Karpas-422 (cell line): ENCODE results near the gene CNOT4. TPM values are rescaled to one million over a fixed set of nuclear protein-coding genes. Genes with fewer than 3 reads are reported as not detected.

Experiments
- DNase-seq: peaks from one replicate; pipeline ENCODE4 v3.0.0-alpha.2; 2015
- H2AFZ ChIP-seq: fragments of 200-600 bp; sonication (generic); 2 replicates; pipeline ENCODE4 v1.6.1; 2014; ENCODE audit warnings: antibody characterized with exemption, low read length, mixed read lengths
- H3K27ac ChIP-seq: fragments of 200-600 bp; sonication (generic); 2 replicates; pipeline ENCODE4 v1.5.1; 2014; ENCODE audit warnings: mild to moderate bottlenecking, low read length, moderate library complexity
- H3K27me3 ChIP-seq: fragments of 200-600 bp; sonication (generic); 2 replicates; pipeline ENCODE4 v1.6.1; 2014; ENCODE audit warnings: low read length, mixed read lengths
- H3K36me3 ChIP-seq: fragments of 200-600 bp; sonication (generic); 2 replicates; pipeline ENCODE4 v1.6.1; 2014; ENCODE audit warnings: low read length, mixed read lengths; ENCODE audit not compliant: insufficient read depth
- H3K4me1 ChIP-seq: fragments of 200-600 bp; sonication (generic); 2 replicates; pipeline ENCODE4 v1.6.1; 2014; ENCODE audit warnings: mild to moderate bottlenecking, low read length, mixed read lengths
- H3K4me2 ChIP-seq: fragments of 200-600 bp; sonication (generic); 2 replicates; pipeline ENCODE4 v1.6.1; 2014; ENCODE audit warnings: low read length, low read depth, mild to moderate bottlenecking; ENCODE audit not compliant: poor library complexity, severe bottlenecking
- H3K4me3 ChIP-seq: fragments of 200-600 bp; sonication (generic); 2 replicates; pipeline ENCODE4 v1.5.1; 2014; ENCODE audit warnings: mild to moderate bottlenecking, antibody characterized with exemption, low read length, mixed read lengths
- H3K79me2 ChIP-seq: fragments of 200-600 bp; sonication (generic); 2 replicates; pipeline ENCODE4 v1.6.1; 2014; ENCODE audit warnings: mild to moderate bottlenecking, low read length, mixed read lengths
- H3K9ac ChIP-seq: fragments of 200-600 bp; sonication (generic); 2 replicates; pipeline ENCODE4 v1.6.0; 2014; ENCODE audit warnings: low read length
- H3K9me2 ChIP-seq: fragments of 200-600 bp; sonication (generic), shearing (Covaris generic); replicated peaks from 2 replicates; pipeline ENCODE4 v1.6.0; 2014; ENCODE audit warnings: mild to moderate bottlenecking, low read length, moderate library complexity; ENCODE audit not compliant: insufficient read depth
- H3K9me3 ChIP-seq: fragments of 300-700, 200-600 bp; sonication (generic); 2 replicates; pipeline ENCODE4 v1.6.1; 2014; ENCODE audit warnings: low read length, mixed read lengths
- H4K20me1 ChIP-seq: fragments of 200-600 bp; sonication (generic); 2 replicates; pipeline ENCODE4 v1.6.1; 2014; ENCODE audit warnings: mild to moderate bottlenecking, antibody characterized with exemption, low read length, low read depth; ENCODE audit not compliant: insufficient read depth
- total RNA-seq: library from RNA; depleted of rRNA; stranded (reverse); fragments of >200 nt; shearing (Covaris generic); gene quantifications from 2 replicates; pipeline ENCODE4 v1.2.3, GENCODE V29; 2014; ENCODE audit warnings: low replicate concordance

CNOT4 gene
- total RNA-seq, 1 experiment from 2014 or later: 25.9 TPM

- peaks cover 8% of the 10 kb centered on the region for H3K4me1 ChIP-seq
- no peaks in the 10 kb centered on the region for H3K27me3 ChIP-seq
- H3K27ac ChIP-seq: no peak overlapping the region
- no peak overlapping the region for H3K4me3 ChIP-seq
- no peak for DNase-seq
- no peak overlapping the region for H3K4me2 ChIP-seq
- H3K36me3 ChIP-seq: no peaks in the 10 kb centered on the region
- no peaks in the 10 kb centered on the region for H3K79me2 ChIP-seq
- no peaks in the 10 kb centered on the region for H3K9me2 ChIP-seq
- H3K9me3 ChIP-seq: no peaks in the 10 kb centered on the region
- H4K20me1 ChIP-seq: no peaks in the 10 kb centered on the region
- no peak overlapping the region for H3K9ac ChIP-seq
- no peak overlapping the region for H2AFZ ChIP-seq
Observed at GRCh38 chr7:135334830-135335543, 174.9 kb downstream of the CNOT4 start.

DNA sequence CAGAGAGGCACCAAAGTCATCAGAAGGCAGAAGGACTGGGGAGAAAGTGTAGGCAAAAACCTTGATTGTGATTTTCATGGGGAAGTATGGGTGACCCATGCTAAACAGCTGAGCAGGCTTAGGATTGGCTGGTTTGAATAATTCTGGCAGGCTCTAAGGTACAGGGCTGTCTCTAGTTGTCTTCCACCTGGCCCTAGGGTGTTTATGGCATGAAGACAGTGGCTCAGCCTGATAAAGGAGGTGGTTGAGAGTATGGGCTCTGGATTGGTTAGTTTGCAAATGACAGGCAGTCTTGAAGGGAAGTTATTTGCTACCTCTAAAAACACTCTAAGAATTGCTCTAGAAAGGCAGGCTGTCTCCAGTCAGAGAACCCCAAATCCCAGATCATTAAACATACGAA, 176.0 kb downstream of the CNOT4 start:
- Histone ChIP-seq H3K4me2 (no peak overlapping the region), H4K20me1 (no peaks in the 10 kb centered on the region), H3K36me3 (no peaks in the 10 kb centered on the region), H3K4me1 (peaks cover 8% of the 10 kb centered on the region), H3K27me3 (no peaks in the 10 kb centered on the region), H3K9ac (no peak overlapping the region), H2AFZ (no peak overlapping the region), H3K9me2 (no peaks in the 10 kb centered on the region), H3K27ac (no peak overlapping the region), H3K79me2 (no peaks in the 10 kb centered on the region), H3K9me3 (no peaks in the 10 kb centered on the region), H3K4me3 (no peak overlapping the region)
- no peak for DNase-seq

GRCh38 chr7:135333200-135333599, 176.7 kb downstream of the CNOT4 start:
- Histone ChIP-seq H3K4me1 (peaks cover 8% of the 10 kb centered on the region), H3K27ac (no peak overlapping the region), H3K9me3 (no peaks in the 10 kb centered on the region), H3K4me3 (no peak overlapping the region), H3K9ac (no peak overlapping the region), H3K4me2 (no peak overlapping the region), H3K27me3 (no peaks in the 10 kb centered on the region), H3K9me2 (no peaks in the 10 kb centered on the region), H4K20me1 (no peaks in the 10 kb centered on the region), H2AFZ (no peak overlapping the region), H3K36me3 (no peaks in the 10 kb centered on the region), H3K79me2 (no peaks in the 10 kb centered on the region)
- no peak for DNase-seq

DNA sequence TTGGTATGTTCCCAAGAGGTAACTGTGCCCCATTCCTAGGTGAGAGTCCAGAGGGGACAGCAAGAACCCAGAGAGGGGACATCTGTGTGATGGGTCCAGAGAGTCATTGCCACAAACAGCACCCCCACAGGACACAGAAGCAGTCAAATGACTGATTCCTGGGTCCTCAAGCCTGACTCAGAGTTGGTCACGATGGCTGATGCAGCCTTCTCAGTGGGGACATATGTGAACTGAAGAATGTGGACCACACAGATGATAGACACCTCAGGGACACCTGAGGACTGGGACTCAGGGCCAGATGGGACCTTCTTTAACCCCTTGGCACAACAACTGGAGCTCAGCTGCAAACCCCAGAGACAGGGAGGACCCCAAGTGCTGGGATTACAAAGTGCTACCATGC, 179.8 kb downstream of the CNOT4 start:
- H3K36me3 ChIP-seq: no peaks in the 10 kb centered on the region

DNA sequence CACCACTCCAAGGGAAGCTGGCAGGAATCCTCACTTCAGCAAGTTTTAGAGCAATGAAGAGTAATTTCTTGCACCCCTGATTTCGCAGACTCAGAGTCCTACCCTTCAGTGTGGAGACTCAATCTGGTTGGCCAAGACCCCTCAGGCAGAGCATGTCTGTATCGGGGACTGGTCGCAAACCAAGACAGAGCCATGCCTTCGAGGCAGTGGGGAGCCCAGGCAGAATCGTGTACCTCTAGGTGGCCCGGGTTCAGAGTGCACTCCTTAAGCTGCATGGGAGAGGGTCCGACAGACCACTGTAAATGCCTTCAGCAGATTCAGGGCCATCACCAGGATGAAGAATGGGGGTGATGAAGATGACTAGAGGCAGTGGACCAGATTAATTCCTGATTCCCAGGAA, 181.4 kb downstream of the CNOT4 start:
- H4K20me1 ChIP-seq: no peaks in the 10 kb centered on the region
- H3K36me3 ChIP-seq: no peaks in the 10 kb centered on the region
- H3K9ac ChIP-seq: no peak overlapping the region
- H2AFZ ChIP-seq: no peak overlapping the region
- no peak for DNase-seq
- no peaks in the 10 kb centered on the region for H3K4me1 ChIP-seq
- H3K9me3 ChIP-seq: no peaks in the 10 kb centered on the region
- no peak overlapping the region for H3K4me2 ChIP-seq
- H3K27ac ChIP-seq: no peak overlapping the region
- H3K4me3 ChIP-seq: no peak overlapping the region
- H3K79me2 ChIP-seq: no peaks in the 10 kb centered on the region
- H3K27me3 ChIP-seq: no peaks in the 10 kb centered on the region
- no peaks in the 10 kb centered on the region for H3K9me2 ChIP-seq

More for the DNA sequence above, 179.8 kb downstream of the CNOT4 start:
- H3K27ac ChIP-seq: no peak overlapping the region
- no peaks in the 10 kb centered on the region for H3K9me2 ChIP-seq
- H4K20me1 ChIP-seq: no peaks in the 10 kb centered on the region
- H2AFZ ChIP-seq: no peak overlapping the region
- no peaks in the 10 kb centered on the region for H3K27me3 ChIP-seq
- H3K4me3 ChIP-seq: no peak overlapping the region
- peaks cover 6% of the 10 kb centered on the region for H3K4me1 ChIP-seq
- DNase-seq: no peak
- H3K9ac ChIP-seq: no peak overlapping the region
- no peak overlapping the region for H3K4me2 ChIP-seq
- H3K79me2 ChIP-seq: no peaks in the 10 kb centered on the region
- no peaks in the 10 kb centered on the region for H3K9me3 ChIP-seq

GRCh38 chr7:135328053-135328452, 181.8 kb downstream of the CNOT4 start:
- H3K9me3 ChIP-seq: no peaks in the 10 kb centered on the region
- no peaks in the 10 kb centered on the region for H4K20me1 ChIP-seq
- H3K27me3 ChIP-seq: no peaks in the 10 kb centered on the region
- no peaks in the 10 kb centered on the region for H3K4me1 ChIP-seq
- H3K4me2 ChIP-seq: no peak overlapping the region
- no peak for DNase-seq
- no peak overlapping the region for H3K4me3 ChIP-seq
- no peak overlapping the region for H3K27ac ChIP-seq
- H3K9ac ChIP-seq: no peak overlapping the region
- H3K36me3 ChIP-seq: no peaks in the 10 kb centered on the region
- H3K79me2 ChIP-seq: no peaks in the 10 kb centered on the region
- H2AFZ ChIP-seq: no peak overlapping the region
- H3K9me2 ChIP-seq: no peaks in the 10 kb centered on the region

DNA sequence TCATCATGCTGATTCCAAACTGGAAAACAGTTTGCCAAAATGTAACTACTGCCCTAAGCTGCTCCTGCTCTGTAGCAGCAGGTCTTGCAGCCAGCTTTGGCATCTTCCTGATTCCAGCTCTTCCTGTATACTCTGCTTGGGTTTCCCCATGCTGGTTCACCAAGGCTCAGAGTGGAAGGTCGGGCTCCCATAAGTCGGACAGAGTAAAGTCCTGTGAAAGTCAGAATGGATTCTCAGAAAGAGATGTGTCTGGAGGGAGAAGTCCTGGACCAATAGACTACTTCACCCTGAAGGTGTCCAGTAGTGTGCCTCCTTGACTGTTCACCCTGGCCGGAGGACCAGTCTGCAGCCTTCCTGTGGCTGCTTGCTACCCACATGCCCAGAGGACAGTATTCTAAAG, 182.4 kb downstream of the CNOT4 start:
- H3K27ac ChIP-seq: no peak overlapping the region
- no peak overlapping the region for H3K9ac ChIP-seq

DNA sequence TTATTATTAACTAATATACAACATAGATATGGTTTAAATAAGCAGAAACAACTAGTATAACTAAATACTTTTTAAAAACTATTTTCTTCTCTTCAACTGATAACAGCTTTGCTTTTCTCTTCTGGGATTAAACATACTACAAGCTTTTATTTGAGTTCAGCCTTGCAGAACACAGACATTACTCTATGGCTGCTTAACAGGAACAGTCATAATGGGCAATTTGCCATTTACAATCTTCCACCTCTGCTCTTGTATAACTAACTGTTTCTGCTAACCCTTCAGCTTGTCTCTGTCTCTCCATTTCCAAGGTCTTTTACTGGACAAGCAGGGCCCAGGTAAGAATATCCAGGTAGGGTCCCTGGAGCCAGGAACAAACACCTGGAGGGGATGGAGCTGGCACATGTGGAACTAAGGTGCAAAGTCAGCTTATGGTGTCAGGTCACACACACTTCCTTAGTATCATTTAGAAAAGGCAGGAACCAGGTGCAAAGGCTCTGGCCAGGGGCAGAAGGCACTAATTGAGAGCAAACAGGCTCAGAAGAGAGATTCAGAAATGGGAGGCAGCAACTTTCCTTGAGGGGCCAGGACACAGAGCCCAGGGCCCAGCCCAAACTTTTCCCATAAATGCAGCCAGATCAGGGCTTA, 183.1 kb downstream of the CNOT4 start:
- no peak overlapping the region for H2AFZ ChIP-seq
- H3K9me3 ChIP-seq: no peaks in the 10 kb centered on the region
- H3K4me2 ChIP-seq: no peak overlapping the region
- no peaks in the 10 kb centered on the region for H3K27me3 ChIP-seq
- no peaks in the 10 kb centered on the region for H3K36me3 ChIP-seq
- H3K4me1 ChIP-seq: no peaks in the 10 kb centered on the region
- no peaks in the 10 kb centered on the region for H3K9me2 ChIP-seq
- no peaks in the 10 kb centered on the region for H4K20me1 ChIP-seq
- H3K4me3 ChIP-seq: no peak overlapping the region
- H3K79me2 ChIP-seq: no peaks in the 10 kb centered on the region
- no peak for DNase-seq
- no peak overlapping the region for H3K27ac ChIP-seq
- H3K9ac ChIP-seq: no peak overlapping the region

More for the DNA sequence above, 182.4 kb downstream of the CNOT4 start:
- Histone ChIP-seq H3K4me2 (no peak overlapping the region), H2AFZ (no peak overlapping the region), H3K36me3 (no peaks in the 10 kb centered on the region), H3K9me3 (no peaks in the 10 kb centered on the region), H4K20me1 (no peaks in the 10 kb centered on the region), H3K79me2 (no peaks in the 10 kb centered on the region), H3K27me3 (no peaks in the 10 kb centered on the region), H3K4me3 (no peak overlapping the region), H3K4me1 (no peaks in the 10 kb centered on the region), H3K9me2 (no peaks in the 10 kb centered on the region)
- DNase-seq: no peak
